K562 (cell line): ENCODE results near the gene CDS2. TPM values are rescaled to one million over a fixed set of nuclear protein-coding genes. Genes with fewer than 3 reads are reported as not detected.

Source experiments
- ATAC-seq: fragments of 200-7000 bp; cut with Tn5 transposase; 3 replicates; pipeline ENCODE4 v1.9.1; 2020; ENCODE audit warnings: moderate library complexity
- BruUV-seq: library from RNA; stranded (reverse); fragments of 400-500 nt; replicated peaks from 2 replicates; lab custom pipeline; 2021; lab: Mats Ljungman, UMichigan
- CTCF ChIA-PET: fragments of 300-600 bp; formaldehyde crosslinking; extraction: SDS; loops from one replicate; lab custom pipeline; 2021; ENCODE audit warnings: low intra/inter-chr PET ratio; lab: Yijun Ruan, JAX
- POLR2A ChIA-PET: fragments of 300-600, 350-650 bp; sonication (Branson Sonifier 250); formaldehyde crosslinking; extraction: SDS; loops from one replicate; lab custom pipeline; 2021; ENCODE audit warnings: antibody characterized with exemption, inconsistent platforms; lab: Yijun Ruan, JAX
- DNase-seq, 4 experiments: peaks; one replicate each; pipeline versions ENCODE4 v3.0.0 to v3.0.0-alpha.2; 2011 to 2018; ENCODE audit warnings: low spot score in 3 of 4, mixed read lengths in 3 of 4; ENCODE audit errors: extremely low read depth in 1 of 4
- FAIRE-seq: peaks from 2 replicates; lab custom pipeline; 2011; peaks lifted over from hg19 to GRCh38; lab: Jason Lieb, UNC
- H2AFZ ChIP-seq: 2 replicates; pipeline ENCODE4 v1.6.0; 2011; ENCODE audit warnings: low read depth, low read length, control low read depth, inconsistent platforms
- H3K27ac ChIP-seq: fragments of 200-600 bp; 3 replicates; pipeline ENCODE4 v1.8.0; 2011; ENCODE audit warnings: low read depth, mild to moderate bottlenecking, control low read depth, inconsistent platforms, low read length, moderate library complexity, mixed read lengths; ENCODE audit errors: extremely low read depth
- H3K27me3 ChIP-seq, 2 experiments: fragments of 300-600 bp in 1 of 2; 2 replicates in 1 of 2; 3 replicates in 1 of 2; pipeline versions ENCODE4 v1.6.0 to v1.8.0; 2011; ENCODE audit warnings: inconsistent platforms in 2 of 2, low read length in 2 of 2, mild to moderate bottlenecking in 1 of 2, mixed read lengths in 1 of 2, moderate library complexity in 1 of 2; ENCODE audit not compliant: control insufficient read depth in 2 of 2, insufficient read depth in 2 of 2
- H3K36me3 ChIP-seq: fragments of 300-600 bp; 3 replicates; pipeline ENCODE4 v1.8.0; 2011; ENCODE audit warnings: mild to moderate bottlenecking, low read length, inconsistent platforms; ENCODE audit not compliant: control insufficient read depth, insufficient read depth
- H3K4me1 ChIP-seq, 2 experiments: fragments of 200-600 bp in 1 of 2; replicated peaks in 1 of 2; 2 replicates in 1 of 2; 3 replicates in 1 of 2; pipeline versions ENCODE4 v1.5.1 to v1.8.0; 2011; ENCODE audit warnings: inconsistent platforms in 2 of 2, low read length in 2 of 2, mild to moderate bottlenecking in 1 of 2, mixed read lengths in 1 of 2, moderate library complexity in 1 of 2; ENCODE audit not compliant: control insufficient read depth in 2 of 2, insufficient read depth in 2 of 2
- H3K4me2 ChIP-seq: 2 replicates; pipeline ENCODE4 v1.6.1; 2011; ENCODE audit warnings: low read length, control low read depth, inconsistent platforms, mixed read lengths; ENCODE audit not compliant: insufficient read depth
- H3K4me3 ChIP-seq: fragments of 200-600 bp; sonication (generic), shearing (Covaris generic); 2 replicates; pipeline ENCODE4 v1.5.1; 2016; ENCODE audit warnings: control low read depth, inconsistent platforms
- H3K79me2 ChIP-seq: fragments of 200-600 bp; 3 replicates; pipeline ENCODE4 v1.8.0; 2011; ENCODE audit warnings: low read length, inconsistent platforms; ENCODE audit not compliant: control insufficient read depth, insufficient read depth
- H3K9ac ChIP-seq, 2 experiments: 2 replicates each; pipeline versions ENCODE4 v1.6.0 to v1.6.1; 2011; ENCODE audit warnings: low read depth in 2 of 2, low read length in 2 of 2, control low read depth in 1 of 2, inconsistent platforms in 1 of 2, mild to moderate bottlenecking in 1 of 2, mixed read lengths in 1 of 2; ENCODE audit not compliant: insufficient read depth in 1 of 2
- H3K9me1 ChIP-seq: one replicate; pipeline ENCODE4 v1.6.0; 2011; ENCODE audit warnings: inconsistent platforms, mild to moderate bottlenecking, low read length, moderate library complexity; ENCODE audit not compliant: control insufficient read depth, insufficient read depth
- H3K9me3 ChIP-seq: replicated peaks from 2 replicates; pipeline ENCODE4 v1.5.1; 2011; ENCODE audit warnings: low read depth, low read length, inconsistent platforms; ENCODE audit not compliant: control insufficient read depth, insufficient read depth
- H4K20me1 ChIP-seq: replicated peaks from 2 replicates; pipeline ENCODE4 v1.6.1; 2011; ENCODE audit warnings: low read length, inconsistent platforms, mixed read lengths; ENCODE audit not compliant: control insufficient read depth, insufficient read depth
- CBFB ChIP-seq: sonication (generic); formaldehyde crosslinking; IDR thresholded peaks from 2 replicates; pipeline ENCODE4 v1.4.0; 2020; ENCODE audit warnings: mild to moderate bottlenecking, missing genetic modification reagents
- CSDE1 ChIP-seq, 2 experiments: fragments of 450-650 bp; IDR thresholded peaks; 2 replicates each; pipeline ENCODE4 v1.6.1; 2016; ENCODE audit warnings: mild to moderate bottlenecking in 1 of 2
- FOXJ2 ChIP-seq: fragments of 200-800 bp; sonication (Bioruptor generic); IDR thresholded peaks from 2 replicates; pipeline ENCODE4 v1.6.1; 2016; ENCODE audit warnings: missing genetic modification characterization, missing compliant biosample characterization
- RFX7 ChIP-seq: fragments of 250-450 bp; sonication (Bioruptor Pico); IDR thresholded peaks from 2 replicates; pipeline ENCODE4 v1.5.1; 2021; ENCODE audit warnings: mild to moderate bottlenecking
- ZC3H8 ChIP-seq: fragments of 450-650 bp; IDR thresholded peaks from 2 replicates; pipeline ENCODE4 v1.6.1; 2017
- ZFX ChIP-seq: sonication (generic); formaldehyde crosslinking; IDR thresholded peaks from 2 replicates; pipeline ENCODE4 v1.8.0; 2022; ENCODE audit warnings: mild to moderate bottlenecking, missing genetic modification reagents, moderate library complexity
- WGBS: fragments of 100-300 bp; shearing (Covaris generic); methylation state at CpG from one replicate; pipeline ENCODE4 v1.1.6; 2016; ENCODE audit warnings: low coverage, mixed read lengths; ENCODE audit not compliant: insufficient coverage; ENCODE audit errors: missing lambda C conversion rate; 5-methylcytosine and 5-hydroxymethylcytosine counted together
- in situ Hi-C: fragments of 300-500 bp; cut with MboI; formaldehyde crosslinking; loops from 4 replicates; pipeline ENCODE4 v1.15.0; 2018; ENCODE audit warnings: inconsistent platforms, mixed read lengths
- intact Hi-C: fragments of 100-400 bp; cut with micrococcal nuclease; formaldehyde crosslinking; loops from 2 replicates; pipeline ENCODE4 v1.14.2; 2022
- polyA plus RNA-seq, 8 experiments: library from polyadenylated mRNA; depleted of rRNA in 4 of 8; stranded (reverse) in 5 of 8; unstranded in 3 of 8; fragments of >200 nt; fragmentation: Nextera tagmentation in 2 of 8; fragmentation: Illumina TruSeq in 1 of 8; extraction: Ambion mirVana in 2 of 8; extraction: Trizol in 1 of 8; gene quantifications; 2 replicates each; pipeline versions ENCODE4 v1.2.1 to v1.2.3, GENCODE V29; 2011 to 2014; ENCODE audit warnings: inconsistent platforms in 1 of 8, missing spikeins in 1 of 8
- total RNA-seq, 7 experiments: library from RNA; depleted of rRNA in 6 of 7; stranded (reverse); fragments of >200 nt in 6 of 7; fragmentation: Illumina TruSeq in 2 of 7; extraction: Trizol in 2 of 7; gene quantifications; 2 replicates each; pipeline versions ENCODE4 v1.2.1 to v1.2.3, GENCODE V29; 2011 to 2021; ENCODE audit warnings: low replicate concordance in 1 of 7
- TF ChIP-seq, protein P1 (sequence below): fragments of 200-400 bp; formaldehyde crosslinking; IDR thresholded peaks from 2 replicates; pipeline ENCODE4 v1.6.1; 2017; ENCODE audit warnings: mild to moderate bottlenecking, low read depth, low read length, moderate library complexity
- TF ChIP-seq, protein P2 (sequence below): fragments of 450-650 bp; formaldehyde crosslinking; conservative IDR thresholded peaks from 2 replicates; pipeline ENCODE4 v1.4.0; 2022; ENCODE audit warnings: mild to moderate bottlenecking, missing genetic modification characterization
- TF ChIP-seq, protein P3 (sequence below): fragments of 250-450 bp; sonication (Bioruptor Pico); IDR thresholded peaks from 2 replicates; pipeline ENCODE4 v1.8.0; 2022; ENCODE audit warnings: moderate library complexity, mild to moderate bottlenecking, inconsistent platforms
- TF ChIP-seq, protein P4 (sequence below), 2 experiments: fragments of 450-650 bp; IDR thresholded peaks; 2 replicates each; pipeline ENCODE4 v1.6.1; 2016

Gene CDS2
- total and polyA plus RNA-seq, 9 of the 15 experiments (the other 6 are each of a cell fraction or from before 2014, with no cell fraction given): 6.4 to 46.4 (median 12.2) TPM

DNA sequence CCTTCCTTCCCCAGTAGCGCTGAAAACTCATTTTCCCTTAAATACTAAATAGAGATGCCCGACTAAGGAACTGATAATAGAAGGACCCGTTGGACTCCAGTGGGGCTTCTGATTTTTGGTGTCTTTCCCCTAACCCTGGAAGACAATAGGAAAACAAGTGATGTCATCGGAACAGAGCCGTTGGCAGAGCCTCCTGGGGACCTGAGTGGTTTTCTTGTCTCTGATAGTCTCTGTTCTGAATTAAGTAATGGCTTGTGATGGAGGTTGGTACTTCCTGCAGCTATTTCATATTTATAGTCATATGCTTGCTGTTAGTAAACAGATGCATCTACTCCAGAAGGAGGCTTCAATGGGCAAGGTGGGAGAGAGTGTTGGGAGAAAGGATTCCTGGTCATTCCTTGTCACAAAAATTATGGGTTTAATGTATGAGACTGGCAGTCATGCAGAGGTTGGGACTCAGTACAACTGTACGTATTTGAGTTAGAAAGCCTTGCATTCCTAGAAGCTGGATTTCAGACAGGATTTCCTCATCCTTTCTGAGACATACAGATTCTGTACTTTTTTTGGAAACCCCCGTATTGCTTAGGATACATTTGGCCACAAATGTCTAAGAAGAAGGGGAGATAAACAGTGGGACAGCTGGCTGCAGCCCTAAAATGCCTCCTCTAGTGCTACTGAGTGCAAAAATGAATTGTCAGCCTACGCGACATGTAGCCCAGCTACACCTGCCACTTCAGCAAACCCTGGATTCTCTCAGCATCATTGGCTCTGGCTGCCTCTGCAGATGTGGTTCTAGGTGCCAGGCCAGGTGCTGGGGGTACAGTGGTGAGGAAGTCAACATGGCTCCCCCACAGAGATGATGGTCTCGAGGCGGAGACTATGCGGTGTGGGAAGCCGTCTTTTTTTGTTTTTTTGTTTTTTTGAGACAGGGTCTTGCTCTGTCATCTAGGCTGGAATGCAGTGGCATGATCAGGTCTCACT is 38.1 kb downstream of the CDS2 start:
- 63% methylated on average over 10 of the region's 13 CpGs for WGBS
- Histone ChIP-seq H3K79me2 (peaks cover 14% of the 10 kb centered on the region), H3K4me2 (no peak overlapping the region), H3K4me3 (no peak overlapping the region), H2AFZ (no peak overlapping the region), H3K27ac (no peak overlapping the region), H3K9ac (no peak overlapping the region), H4K20me1 (peaks cover 11% of the 10 kb centered on the region), H3K4me1 (peaks cover 0 to 2% of the 10 kb centered on the region in 2 experiments; a peak in 3 of 5 replicates), H3K36me3 (no peaks in the 10 kb centered on the region), H3K9me1 (no peaks in the 10 kb centered on the region), H3K9me3 (no peaks in the 10 kb centered on the region), H3K27me3 (no peaks in the 10 kb centered on the region)
- FAIRE-seq (no peak), ATAC-seq (no peak), DNase-seq (no peak)
- ChIA-PET CTCF (no interaction called here), POLR2A (interaction anchor here (1.0 kb wide), 1 partner anchor 9 kb away, joined by 3 read pairs; no protein-coding TSS in a partner anchor)
- BruUV-seq: no TSS peak
- in situ Hi-C loops (no loop called here), intact Hi-C loops (no loop called here)
- TF ChIP-seq ZFX (CRISPR knock-in tag) (no peak), FOXJ2 (tag) (no peak), CBFB (no peak), ZC3H8 (no peak), RFX7 (CRISPR knock-in tag) (no peak), CSDE1 (IDR thresholded peaks at IDR 0.05) (no peak)
- TF ChIP-seq, protein P1, sequence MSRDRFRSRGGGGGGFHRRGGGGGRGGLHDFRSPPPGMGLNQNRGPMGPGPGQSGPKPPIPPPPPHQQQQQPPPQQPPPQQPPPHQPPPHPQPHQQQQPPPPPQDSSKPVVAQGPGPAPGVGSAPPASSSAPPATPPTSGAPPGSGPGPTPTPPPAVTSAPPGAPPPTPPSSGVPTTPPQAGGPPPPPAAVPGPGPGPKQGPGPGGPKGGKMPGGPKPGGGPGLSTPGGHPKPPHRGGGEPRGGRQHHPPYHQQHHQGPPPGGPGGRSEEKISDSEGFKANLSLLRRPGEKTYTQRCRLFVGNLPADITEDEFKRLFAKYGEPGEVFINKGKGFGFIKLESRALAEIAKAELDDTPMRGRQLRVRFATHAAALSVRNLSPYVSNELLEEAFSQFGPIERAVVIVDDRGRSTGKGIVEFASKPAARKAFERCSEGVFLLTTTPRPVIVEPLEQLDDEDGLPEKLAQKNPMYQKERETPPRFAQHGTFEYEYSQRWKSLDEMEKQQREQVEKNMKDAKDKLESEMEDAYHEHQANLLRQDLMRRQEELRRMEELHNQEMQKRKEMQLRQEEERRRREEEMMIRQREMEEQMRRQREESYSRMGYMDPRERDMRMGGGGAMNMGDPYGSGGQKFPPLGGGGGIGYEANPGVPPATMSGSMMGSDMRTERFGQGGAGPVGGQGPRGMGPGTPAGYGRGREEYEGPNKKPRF: no peak
- TF ChIP-seq, protein P2, sequence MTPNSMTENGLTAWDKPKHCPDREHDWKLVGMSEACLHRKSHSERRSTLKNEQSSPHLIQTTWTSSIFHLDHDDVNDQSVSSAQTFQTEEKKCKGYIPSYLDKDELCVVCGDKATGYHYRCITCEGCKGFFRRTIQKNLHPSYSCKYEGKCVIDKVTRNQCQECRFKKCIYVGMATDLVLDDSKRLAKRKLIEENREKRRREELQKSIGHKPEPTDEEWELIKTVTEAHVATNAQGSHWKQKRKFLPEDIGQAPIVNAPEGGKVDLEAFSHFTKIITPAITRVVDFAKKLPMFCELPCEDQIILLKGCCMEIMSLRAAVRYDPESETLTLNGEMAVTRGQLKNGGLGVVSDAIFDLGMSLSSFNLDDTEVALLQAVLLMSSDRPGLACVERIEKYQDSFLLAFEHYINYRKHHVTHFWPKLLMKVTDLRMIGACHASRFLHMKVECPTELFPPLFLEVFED (CRISPR knock-in tag): no peak
- TF ChIP-seq, protein P3, sequence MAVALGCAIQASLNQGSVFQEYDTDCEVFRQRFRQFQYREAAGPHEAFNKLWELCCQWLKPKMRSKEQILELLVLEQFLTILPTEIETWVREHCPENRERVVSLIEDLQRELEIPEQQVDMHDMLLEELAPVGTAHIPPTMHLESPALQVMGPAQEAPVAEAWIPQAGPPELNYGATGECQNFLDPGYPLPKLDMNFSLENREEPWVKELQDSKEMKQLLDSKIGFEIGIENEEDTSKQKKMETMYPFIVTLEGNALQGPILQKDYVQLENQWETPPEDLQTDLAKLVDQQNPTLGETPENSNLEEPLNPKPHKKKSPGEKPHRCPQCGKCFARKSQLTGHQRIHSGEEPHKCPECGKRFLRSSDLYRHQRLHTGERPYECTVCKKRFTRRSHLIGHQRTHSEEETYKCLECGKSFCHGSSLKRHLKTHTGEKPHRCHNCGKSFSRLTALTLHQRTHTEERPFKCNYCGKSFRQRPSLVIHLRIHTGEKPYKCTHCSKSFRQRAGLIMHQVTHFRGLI (CRISPR knock-in tag): no peak
- TF ChIP-seq, protein P4, sequence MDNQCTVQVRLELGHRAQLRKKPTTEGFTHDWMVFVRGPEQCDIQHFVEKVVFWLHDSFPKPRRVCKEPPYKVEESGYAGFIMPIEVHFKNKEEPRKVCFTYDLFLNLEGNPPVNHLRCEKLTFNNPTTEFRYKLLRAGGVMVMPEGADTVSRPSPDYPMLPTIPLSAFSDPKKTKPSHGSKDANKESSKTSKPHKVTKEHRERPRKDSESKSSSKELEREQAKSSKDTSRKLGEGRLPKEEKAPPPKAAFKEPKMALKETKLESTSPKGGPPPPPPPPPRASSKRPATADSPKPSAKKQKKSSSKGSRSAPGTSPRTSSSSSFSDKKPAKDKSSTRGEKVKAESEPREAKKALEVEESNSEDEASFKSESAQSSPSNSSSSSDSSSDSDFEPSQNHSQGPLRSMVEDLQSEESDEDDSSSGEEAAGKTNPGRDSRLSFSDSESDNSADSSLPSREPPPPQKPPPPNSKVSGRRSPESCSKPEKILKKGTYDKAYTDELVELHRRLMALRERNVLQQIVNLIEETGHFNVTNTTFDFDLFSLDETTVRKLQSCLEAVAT (IDR thresholded peaks at IDR 0.05): no peak
